Fibroblast of lung (primary cell): Measurements from ENCODE around the gene ERVMER34-1. TPM values are rescaled to one million over a fixed set of nuclear protein-coding genes. Genes with fewer than 3 reads are reported as not detected.

Experiments used
- DNase-seq, 2 donors: peaks; one replicate each; pipeline versions ENCODE4 v3.0.0 to v3.0.0-alpha.2; 2010; ENCODE audit warnings: low read depth in 2 of 2
- H2AFZ ChIP-seq: 2 replicates; pipeline ENCODE4 v1.5.1; 2012; ENCODE audit warnings: low read length, control low read depth, inconsistent platforms
- H3K27ac ChIP-seq: 2 replicates; pipeline ENCODE4 v1.5.1; 2011; ENCODE audit warnings: low read length, control low read depth; ENCODE audit not compliant: insufficient read depth
- H3K27me3 ChIP-seq: 2 replicates; pipeline ENCODE4 v1.5.1; 2011; ENCODE audit warnings: mild to moderate bottlenecking, low read length; ENCODE audit not compliant: control insufficient read depth, insufficient read depth
- H3K36me3 ChIP-seq: 2 replicates; pipeline ENCODE4 v1.5.1; 2011; ENCODE audit warnings: low read length; ENCODE audit not compliant: control insufficient read depth, insufficient read depth
- H3K4me1 ChIP-seq: 2 replicates; pipeline ENCODE4 v1.5.1; 2011; ENCODE audit warnings: low read length; ENCODE audit not compliant: control insufficient read depth, insufficient read depth; ENCODE audit errors: extremely low read depth
- H3K4me2 ChIP-seq: 2 replicates; pipeline ENCODE4 v1.5.1; 2011; ENCODE audit warnings: low read length, control low read depth; ENCODE audit not compliant: insufficient read depth; ENCODE audit errors: extremely low read depth
- H3K4me3 ChIP-seq, 4 experiments: fragments of 200-600 bp in 1 of 4; sonication (generic) in 1 of 4; replicated peaks in 1 of 4; 2 replicates each; pipeline ENCODE4 v1.5.1; 2011 to 2016; ENCODE audit warnings: low read length in 4 of 4, low read depth in 3 of 4, mild to moderate bottlenecking in 3 of 4, control low read depth in 2 of 4, inconsistent platforms in 1 of 4, mixed read lengths in 1 of 4; ENCODE audit not compliant: insufficient read depth in 1 of 4; ENCODE audit errors: control extremely low read depth in 1 of 4
- H3K79me2 ChIP-seq: 2 replicates; pipeline ENCODE4 v1.5.1; 2012; ENCODE audit warnings: mild to moderate bottlenecking, low read length, inconsistent platforms; ENCODE audit not compliant: control insufficient read depth, insufficient read depth
- H3K9ac ChIP-seq: 2 replicates; pipeline ENCODE4 v1.5.1; 2011; ENCODE audit warnings: mild to moderate bottlenecking, low read length, control low read depth; ENCODE audit not compliant: insufficient read depth
- H3K9me3 ChIP-seq: 2 replicates; pipeline ENCODE4 v1.5.1; 2012; ENCODE audit warnings: low read depth, low read length; ENCODE audit not compliant: control insufficient read depth, insufficient read depth
- H4K20me1 ChIP-seq: 2 replicates; pipeline ENCODE4 v1.5.1; 2011; ENCODE audit warnings: low read length; ENCODE audit not compliant: control insufficient read depth, insufficient read depth; ENCODE audit errors: extremely low read depth
- EZH2 ChIP-seq: IDR thresholded peaks from 2 replicates; pipeline ENCODE4 v1.5.1; 2012; ENCODE audit warnings: low read length, control low read depth, mild to moderate bottlenecking; ENCODE audit errors: missing control alignments
- polyA plus RNA-seq, 2 donors: library from polyadenylated mRNA; depleted of rRNA in 1 of 2; stranded (reverse) in 1 of 2; unstranded in 1 of 2; fragments of >200 nt; gene quantifications; 2 replicates each; pipeline ENCODE4 v1.2.1, GENCODE V29; 2011 to 2012; ENCODE audit warnings: missing spikeins in 1 of 2
- total RNA-seq: library from RNA; depleted of rRNA; stranded (reverse); fragments of >200 nt; gene quantifications from 2 replicates; pipeline ENCODE4 v1.2.1, GENCODE V29; 2014
- TF ChIP-seq, protein P1 (sequence below), 2 donors: IDR thresholded peaks in 1 of 2; conservative IDR thresholded peaks in 1 of 2; 1 replicate in 1 of 2; 2 replicates in 1 of 2; pipeline ENCODE4 v1.5.1; 2011 to 2012; ENCODE audit warnings: low read length in 2 of 2, control low read depth in 1 of 2, inconsistent platforms in 1 of 2, low read depth in 1 of 2, mild to moderate bottlenecking in 1 of 2

The ERVMER34-1 gene
- total and polyA plus RNA-seq, 2 donors (not counting 1 experiment from before 2014, with no cell fraction given) = under 0.01 to 0.54 TPM

DNA sequence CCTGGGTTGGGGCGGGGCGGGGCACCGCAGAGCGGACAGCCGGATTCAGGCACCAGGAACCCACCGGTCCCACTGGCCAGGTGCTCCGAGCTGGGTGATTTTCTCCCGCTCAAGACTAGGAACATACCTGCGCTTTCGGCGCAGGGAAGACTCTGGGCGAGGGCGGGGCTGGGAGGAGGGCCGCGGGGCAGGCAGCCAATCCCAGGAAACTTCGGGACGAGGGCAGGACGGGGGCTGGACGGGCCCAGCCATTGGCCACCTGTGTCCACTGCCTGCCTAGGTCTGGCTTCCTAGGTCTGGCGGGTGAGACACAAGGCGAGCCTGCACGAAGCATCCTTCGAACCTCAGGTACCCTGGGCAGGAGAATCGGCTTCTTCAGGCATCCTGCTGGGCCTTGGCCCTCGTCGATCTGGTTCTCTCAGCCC, 274 bp upstream of the ERVMER34-1 start:
- Histone ChIP-seq H3K27me3 (peaks cover 20% of the 10 kb centered on the region), H3K36me3 (no peaks in the 10 kb centered on the region), H3K4me2 (peak overlapping the region; percentile 75), H3K9ac (no peak overlapping the region), H3K4me1 (no peaks in the 10 kb centered on the region), H4K20me1 (no peaks in the 10 kb centered on the region), H3K79me2 (no peaks in the 10 kb centered on the region), H3K9me3 (no peaks in the 10 kb centered on the region), H3K4me3 (peak overlapping the region in 3 of 4 experiments; percentile 40 to 53 (median 44)), H3K27ac (no peak overlapping the region), H2AFZ (peak overlapping the region; percentile 8)
- TF ChIP-seq, protein P1, sequence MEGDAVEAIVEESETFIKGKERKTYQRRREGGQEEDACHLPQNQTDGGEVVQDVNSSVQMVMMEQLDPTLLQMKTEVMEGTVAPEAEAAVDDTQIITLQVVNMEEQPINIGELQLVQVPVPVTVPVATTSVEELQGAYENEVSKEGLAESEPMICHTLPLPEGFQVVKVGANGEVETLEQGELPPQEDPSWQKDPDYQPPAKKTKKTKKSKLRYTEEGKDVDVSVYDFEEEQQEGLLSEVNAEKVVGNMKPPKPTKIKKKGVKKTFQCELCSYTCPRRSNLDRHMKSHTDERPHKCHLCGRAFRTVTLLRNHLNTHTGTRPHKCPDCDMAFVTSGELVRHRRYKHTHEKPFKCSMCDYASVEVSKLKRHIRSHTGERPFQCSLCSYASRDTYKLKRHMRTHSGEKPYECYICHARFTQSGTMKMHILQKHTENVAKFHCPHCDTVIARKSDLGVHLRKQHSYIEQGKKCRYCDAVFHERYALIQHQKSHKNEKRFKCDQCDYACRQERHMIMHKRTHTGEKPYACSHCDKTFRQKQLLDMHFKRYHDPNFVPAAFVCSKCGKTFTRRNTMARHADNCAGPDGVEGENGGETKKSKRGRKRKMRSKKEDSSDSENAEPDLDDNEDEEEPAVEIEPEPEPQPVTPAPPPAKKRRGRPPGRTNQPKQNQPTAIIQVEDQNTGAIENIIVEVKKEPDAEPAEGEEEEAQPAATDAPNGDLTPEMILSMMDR (conservative IDR thresholded peaks at IDR 0.05 in 1 of 2, IDR thresholded peaks at IDR 0.05 in 1 of 2; ENCODE audit: low read depth in 1 of 2, low read length in 2 of 2) = no peak
- TF ChIP-seq EZH2 = no peak
- DNase-seq = peak in 1 of 2 donors; percentile 27

- no peak overlapping the region for H3K9ac ChIP-seq
- H3K4me2 ChIP-seq = no peak overlapping the region
- H3K36me3 ChIP-seq = no peaks in the 10 kb centered on the region
- no peaks in the 10 kb centered on the region for H4K20me1 ChIP-seq
- no peaks in the 10 kb centered on the region for H3K9me3 ChIP-seq
- no peak overlapping the region for H3K27ac ChIP-seq
- no peak overlapping the region for H2AFZ ChIP-seq
- no peaks in the 10 kb centered on the region for H3K4me1 ChIP-seq
- H3K27me3 ChIP-seq = peaks cover 20% of the 10 kb centered on the region
- no peaks in the 10 kb centered on the region for H3K79me2 ChIP-seq
- no peak for TF ChIP-seq EZH2
- TF ChIP-seq, protein P1 (conservative IDR thresholded peaks at IDR 0.05 in 1 of 2, IDR thresholded peaks at IDR 0.05 in 1 of 2; ENCODE audit: low read depth in 1 of 2, low read length in 2 of 2) = no peak
- H3K4me3 ChIP-seq = no peak overlapping the region
- no peak for DNase-seq
Measured at GRCh38 chr4:52750213-52750612, 1.0 kb downstream of the ERVMER34-1 start.

DNA sequence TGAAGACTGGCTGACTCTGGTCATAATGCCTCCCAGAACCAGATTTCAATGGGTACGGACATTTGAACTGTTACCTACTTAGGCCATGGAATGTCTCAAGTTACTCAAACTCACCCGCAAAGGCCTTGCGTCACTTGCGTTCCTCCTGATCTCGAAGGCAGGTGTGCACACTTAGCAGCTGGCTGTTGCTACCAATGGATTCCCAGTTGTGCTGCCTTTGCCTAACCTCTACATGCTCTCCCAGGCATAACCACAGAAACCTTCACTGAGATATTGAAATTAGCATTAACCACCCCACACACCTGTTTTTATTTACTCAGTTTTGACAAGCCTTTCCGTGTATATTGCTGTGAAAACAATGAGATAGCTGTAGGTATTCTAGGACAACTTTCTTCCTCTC, 2.8 kb downstream of the ERVMER34-1 start:
- no peak overlapping the region for H3K9ac ChIP-seq
- H3K79me2 ChIP-seq = no peaks in the 10 kb centered on the region
- DNase-seq = no peak
- no peaks in the 10 kb centered on the region for H3K9me3 ChIP-seq
- H2AFZ ChIP-seq = no peak overlapping the region
- no peaks in the 10 kb centered on the region for H4K20me1 ChIP-seq
- H3K4me2 ChIP-seq = no peak overlapping the region
- H3K4me1 ChIP-seq = no peaks in the 10 kb centered on the region
- no peak for TF ChIP-seq EZH2
- TF ChIP-seq, protein P1 (conservative IDR thresholded peaks at IDR 0.05 in 1 of 2, IDR thresholded peaks at IDR 0.05 in 1 of 2; ENCODE audit: low read depth in 1 of 2, low read length in 2 of 2) = no peak
- no peak overlapping the region for H3K27ac ChIP-seq
- no peak overlapping the region for H3K4me3 ChIP-seq
- peaks cover 23% of the 10 kb centered on the region for H3K27me3 ChIP-seq
- H3K36me3 ChIP-seq = no peaks in the 10 kb centered on the region
